ENCODE measurements around the gene FBXO45.
"Not testable (repeated sequence)": the region's sequence is repeated elsewhere in the genome, so short reads cannot be mapped to it uniquely, and the experiment has no call there.

DNA sequence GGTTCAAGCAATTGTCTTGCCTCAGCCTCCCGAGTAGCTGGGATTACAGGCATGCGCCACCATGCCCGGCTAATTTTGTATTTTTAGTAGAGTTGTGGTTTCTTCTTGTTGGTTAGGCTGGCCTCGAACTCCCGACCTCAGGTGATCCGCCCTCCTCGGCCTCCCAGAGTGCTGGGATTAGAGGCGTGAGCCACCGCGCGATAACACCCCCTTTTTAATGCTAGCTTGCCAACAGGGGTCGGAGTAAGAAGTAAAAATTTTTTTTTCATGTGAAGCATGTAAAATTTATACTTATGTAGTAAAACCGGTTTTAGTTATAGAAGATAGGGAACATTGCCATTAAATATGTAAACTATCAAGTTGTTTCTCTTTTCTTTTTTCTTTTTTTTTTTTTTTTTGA is 1.9 kb downstream of the FBXO45 start:
- not testable (repeated sequence) for TF ChIP-seq POLR2A (IDR thresholded peaks at IDR 0.05); POLR2AphosphoS5 (IDR thresholded peaks at IDR 0.05; ENCODE audit: insufficient read depth in 1 of 2, low read depth in 1 of 2)
- TF ChIP-seq, protein P1, sequence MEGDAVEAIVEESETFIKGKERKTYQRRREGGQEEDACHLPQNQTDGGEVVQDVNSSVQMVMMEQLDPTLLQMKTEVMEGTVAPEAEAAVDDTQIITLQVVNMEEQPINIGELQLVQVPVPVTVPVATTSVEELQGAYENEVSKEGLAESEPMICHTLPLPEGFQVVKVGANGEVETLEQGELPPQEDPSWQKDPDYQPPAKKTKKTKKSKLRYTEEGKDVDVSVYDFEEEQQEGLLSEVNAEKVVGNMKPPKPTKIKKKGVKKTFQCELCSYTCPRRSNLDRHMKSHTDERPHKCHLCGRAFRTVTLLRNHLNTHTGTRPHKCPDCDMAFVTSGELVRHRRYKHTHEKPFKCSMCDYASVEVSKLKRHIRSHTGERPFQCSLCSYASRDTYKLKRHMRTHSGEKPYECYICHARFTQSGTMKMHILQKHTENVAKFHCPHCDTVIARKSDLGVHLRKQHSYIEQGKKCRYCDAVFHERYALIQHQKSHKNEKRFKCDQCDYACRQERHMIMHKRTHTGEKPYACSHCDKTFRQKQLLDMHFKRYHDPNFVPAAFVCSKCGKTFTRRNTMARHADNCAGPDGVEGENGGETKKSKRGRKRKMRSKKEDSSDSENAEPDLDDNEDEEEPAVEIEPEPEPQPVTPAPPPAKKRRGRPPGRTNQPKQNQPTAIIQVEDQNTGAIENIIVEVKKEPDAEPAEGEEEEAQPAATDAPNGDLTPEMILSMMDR (IDR thresholded peaks at IDR 0.05): not testable (repeated sequence)
